Cardiac septum (tissue), 1 donor: ENCODE results near the gene STXBP5. TPM values are rescaled to one million over a fixed set of nuclear protein-coding genes. Genes with fewer than 3 reads are reported as not detected.

Experiments
- DNase-seq: peaks from one replicate; pipeline ENCODE4 v3.0.0-alpha.2; 2020; ENCODE audit warnings: low spot score
- intact Hi-C: fragments of 100-400 bp; cut with DNase I; formaldehyde crosslinking; loops from one replicate; pipeline ENCODE4 v1.14.0; 2022
- long read RNA-seq: library from polyadenylated mRNA; unstranded; transcript quantifications from one replicate; pipeline ENCODE4 v2.0.0, GENCODE V29; 2021
- total RNA-seq: library from RNA; stranded (reverse); fragmentation: NEBNext Ultra II Directional; extraction: Animal tissue kit (Norgen Biotek cat#: 25700); gene quantifications from one replicate; pipeline ENCODE4 v1.2.1, GENCODE V29; 2021
- donor health status: DM: no; HTN: no; CAD: no.

STXBP5 gene
- 17.7 TPM for total RNA-seq
- long read RNA-seq, partial matches to known transcripts: 4 of 11 reads
- long read RNA-seq, other reads (novel, unspliced or antisense): 5 of 11 reads

GRCh38 chr6:147204060-147204785, at the start of gene STXBP5:
STXBP5 (plus strand) TSS chr6:147204417; CDS start chr6:147204533, 116 bp downstream.
- DNase-seq: peak; percentile 86
- intact Hi-C loops: loop anchor here (5.0 kb wide), 1 partner anchor 72 kb away; no protein-coding TSS in a partner anchor

- no peak for DNase-seq
- intact Hi-C loops: no loop called here
Measured at GRCh38 chr6:147154454-147154853, 49.8 kb upstream of the STXBP5 start.

GRCh38 chr6:147156218-147156617, 48.0 kb upstream of the STXBP5 start:
- DNase-seq: no peak
- intact Hi-C loops: no loop called here

GRCh38 chr6:147156799-147157382, 47.3 kb upstream of the STXBP5 start:
- intact Hi-C loops: no loop called here
- DNase-seq: no peak

GRCh38 chr6:147157930-147158329, 46.3 kb upstream of the STXBP5 start:
- intact Hi-C loops: no loop called here
- no peak for DNase-seq

GRCh38 chr6:147158881-147159280, 45.3 kb upstream of the STXBP5 start:
- intact Hi-C loops: no loop called here

GRCh38 chr6:147159536-147160374, 44.5 kb upstream of the STXBP5 start:
- intact Hi-C loops: no loop called here
- no peak for DNase-seq

More at GRCh38 chr6:147158881-147159280, 45.3 kb upstream of the STXBP5 start:
- DNase-seq: no peak

GRCh38 chr6:147160593-147160992, 43.6 kb upstream of the STXBP5 start:
- intact Hi-C loops: no loop called here
- no peak for DNase-seq

- intact Hi-C loops: no loop called here
- no peak for DNase-seq
Measured at GRCh38 chr6:147161253-147161973, 42.8 kb upstream of the STXBP5 start.

DNA sequence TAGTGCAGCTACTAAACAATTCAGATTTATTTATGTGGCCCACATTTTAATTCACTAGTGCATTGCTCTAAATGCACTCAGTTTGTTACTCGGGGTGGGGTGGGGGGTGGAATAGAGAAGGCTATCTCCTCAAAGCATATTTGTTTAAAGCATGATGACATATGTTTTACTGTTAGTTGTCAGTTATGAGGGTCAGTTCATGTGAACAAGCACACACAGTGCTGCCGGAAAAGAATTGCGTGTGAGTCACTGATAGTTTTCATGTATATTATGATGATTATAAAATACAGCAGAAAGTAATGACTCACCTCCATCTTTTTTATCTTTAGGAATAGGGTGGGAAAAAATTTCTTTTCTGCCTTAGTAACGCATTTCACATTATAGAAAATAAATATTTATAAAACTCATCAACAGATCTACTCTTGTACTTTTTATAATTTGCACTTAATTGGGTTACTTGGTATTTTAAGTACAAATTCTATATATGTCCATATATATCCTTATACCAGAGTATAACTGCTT, 42.2 kb upstream of the STXBP5 start:
- intact Hi-C loops: no loop called here
- no peak for DNase-seq

- DNase-seq: no peak
- intact Hi-C loops: no loop called here
Measured at GRCh38 chr6:147164761-147165160, 39.5 kb upstream of the STXBP5 start.

DNA sequence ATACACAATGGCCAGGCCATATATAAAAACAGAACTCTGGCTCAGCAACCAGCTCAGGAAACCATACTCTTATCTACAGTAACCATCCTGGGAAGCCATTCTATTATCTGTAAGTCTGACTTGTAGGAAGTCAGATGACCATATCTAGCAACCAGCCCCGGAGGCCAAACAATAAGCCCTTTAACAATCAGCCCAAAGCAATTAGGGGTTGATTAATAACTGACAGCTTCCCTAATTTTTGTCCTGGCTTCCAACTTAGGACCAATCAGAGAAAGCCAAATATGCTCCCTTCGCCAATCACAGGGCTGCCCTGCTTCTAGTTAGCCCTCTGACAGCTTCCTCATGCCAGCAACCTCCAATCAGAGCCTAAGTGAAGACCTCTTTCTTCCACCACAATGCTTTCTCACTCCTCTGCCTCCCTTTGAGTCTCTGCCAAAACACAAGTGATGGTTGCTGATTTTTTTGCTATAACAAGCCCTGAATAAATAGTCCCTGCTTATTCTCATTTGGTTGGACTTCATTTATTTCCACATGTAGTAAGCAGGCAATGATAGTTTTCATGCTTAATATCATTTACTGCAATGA, 37.8 kb upstream of the STXBP5 start:
- DNase-seq: no peak
- intact Hi-C loops: no loop called here

- DNase-seq: no peak
- intact Hi-C loops: no loop called here
Measured at GRCh38 chr6:147166992-147167391, 37.2 kb upstream of the STXBP5 start.

GRCh38 chr6:147167576-147168461, 36.4 kb upstream of the STXBP5 start:
- no peak for DNase-seq
- intact Hi-C loops: no loop called here

- DNase-seq: no peak
- intact Hi-C loops: no loop called here
Measured at GRCh38 chr6:147169529-147169928, 34.7 kb upstream of the STXBP5 start.

DNA sequence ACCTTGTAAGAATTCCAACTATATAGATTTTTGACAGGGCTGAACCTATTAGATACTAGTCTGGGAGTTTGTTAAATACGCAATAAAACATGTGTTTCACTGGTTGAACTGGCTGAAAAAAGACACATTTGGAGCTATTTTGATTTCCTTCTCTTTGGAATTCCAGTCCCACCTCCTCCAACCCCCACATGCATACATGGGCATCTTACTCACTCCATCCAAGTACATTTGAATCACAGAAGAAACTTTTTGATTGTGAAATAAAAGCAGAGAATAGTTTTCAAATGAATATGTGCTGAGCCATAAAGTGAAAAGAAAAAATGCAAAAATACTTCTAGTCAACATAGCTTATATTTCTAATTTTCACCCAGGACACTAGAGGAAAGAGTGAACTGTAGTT, 33.9 kb upstream of the STXBP5 start:
- intact Hi-C loops: no loop called here

DNA sequence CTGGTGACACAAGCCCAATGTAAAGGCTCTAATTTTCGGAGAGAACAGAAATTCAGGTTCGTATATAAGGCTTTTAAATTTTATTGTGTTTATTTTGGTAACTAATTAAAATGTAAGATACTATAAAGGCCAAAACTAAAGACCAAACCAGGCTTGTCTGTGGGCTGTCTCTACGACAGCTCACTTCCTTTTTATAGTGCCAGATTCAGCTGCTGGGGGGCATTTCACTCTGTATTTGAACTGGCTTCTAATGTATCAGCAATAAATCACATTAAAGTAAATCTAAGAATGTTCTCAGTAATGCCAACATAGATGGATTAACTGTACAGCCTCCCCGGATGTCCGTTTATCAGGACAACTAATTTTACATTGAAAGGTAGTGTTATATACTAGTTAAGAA, 31.1 kb upstream of the STXBP5 start:
- no peak for DNase-seq
- intact Hi-C loops: no loop called here

More for the DNA sequence above, 33.9 kb upstream of the STXBP5 start:
- DNase-seq: no peak

DNA sequence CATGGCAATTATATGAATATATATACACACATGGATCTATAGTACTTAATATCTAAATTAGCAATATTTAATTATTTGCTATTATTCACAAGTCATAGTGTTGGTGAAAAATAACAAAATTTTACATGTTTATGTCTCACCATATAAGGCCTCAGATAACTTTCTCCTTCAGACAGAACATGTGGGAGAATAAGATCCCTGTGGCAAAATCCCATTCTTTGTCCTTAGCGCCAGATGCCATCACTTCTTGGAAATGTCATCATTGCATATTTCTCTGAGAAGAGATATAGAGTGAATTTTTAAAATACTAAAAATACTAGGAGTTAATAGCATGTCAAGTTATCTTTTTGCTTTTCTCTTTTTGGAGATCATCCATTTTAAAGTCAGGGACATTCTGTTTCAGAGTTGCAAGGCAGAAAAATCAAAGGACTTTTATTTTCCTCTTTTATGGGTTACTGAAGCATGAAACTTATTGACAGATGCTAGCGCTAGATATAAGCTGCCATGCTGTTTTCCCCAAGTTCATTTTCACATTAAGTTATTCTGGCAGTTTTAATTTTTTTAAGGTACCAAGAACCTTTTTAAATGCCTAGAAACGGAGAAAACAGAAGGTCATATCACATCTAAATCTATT, 30.4 kb upstream of the STXBP5 start:
- no peak for DNase-seq
- intact Hi-C loops: no loop called here
